ENCODE results near the gene TOMM7.

DNA sequence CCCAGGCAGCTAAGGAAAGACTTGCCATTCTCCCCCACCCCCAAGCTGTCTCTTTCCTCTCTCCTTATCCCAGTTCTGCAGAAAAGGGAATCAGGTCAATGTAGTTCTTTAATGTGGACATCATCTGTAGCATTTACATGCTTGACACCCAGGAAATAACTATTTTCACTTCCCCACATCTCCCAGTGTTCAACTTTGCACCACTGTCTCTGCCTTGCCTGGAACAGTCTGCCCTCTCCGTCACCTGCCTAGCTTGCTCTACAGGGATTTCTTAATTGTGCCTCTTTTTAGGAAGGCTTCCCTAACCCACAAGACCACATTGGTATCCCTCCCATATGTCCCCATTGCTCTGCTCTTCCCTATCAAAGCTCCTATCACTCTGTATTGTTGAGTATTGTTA is 45.9 kb upstream of the TOMM7 start:
- TF ChIP-seq GATA2 (IDR thresholded peaks at IDR 0.05; ENCODE audit: low read depth, low read length) (no peak), GATA3 (IDR thresholded peaks at IDR 0.05; ENCODE audit: low read depth, low read length) (no peak)

All from SH-SY5Y (cell line).